K562 (cell line): ENCODE measurements around the gene FFAR1. TPM values are rescaled to one million over a fixed set of nuclear protein-coding genes. Genes with fewer than 3 reads are reported as not detected.

Source experiments
- ATAC-seq: fragments of 200-7000 bp; cut with Tn5 transposase; 3 replicates; pipeline ENCODE4 v1.9.1; 2020; ENCODE audit warnings: moderate library complexity
- BruUV-seq: library from RNA; stranded (reverse); fragments of 400-500 nt; replicated peaks from 2 replicates; lab custom pipeline; 2021; lab: Mats Ljungman, UMichigan
- CTCF ChIA-PET: fragments of 300-600 bp; formaldehyde crosslinking; extraction: SDS; loops from one replicate; lab custom pipeline; 2021; ENCODE audit warnings: low intra/inter-chr PET ratio; lab: Yijun Ruan, JAX
- POLR2A ChIA-PET: fragments of 300-600, 350-650 bp; sonication (Branson Sonifier 250); formaldehyde crosslinking; extraction: SDS; loops from one replicate; lab custom pipeline; 2021; ENCODE audit warnings: antibody characterized with exemption, inconsistent platforms; lab: Yijun Ruan, JAX
- DNase-seq, 4 experiments: peaks; one replicate each; pipeline versions ENCODE4 v3.0.0 to v3.0.0-alpha.2; 2011 to 2018; ENCODE audit warnings: low spot score in 3 of 4, mixed read lengths in 3 of 4; ENCODE audit errors: extremely low read depth in 1 of 4
- FAIRE-seq: peaks from 2 replicates; lab custom pipeline; 2011; peaks lifted over from hg19 to GRCh38; lab: Jason Lieb, UNC
- H2AFZ ChIP-seq: 2 replicates; pipeline ENCODE4 v1.6.0; 2011; ENCODE audit warnings: low read depth, low read length, control low read depth, inconsistent platforms
- H3K27ac ChIP-seq: fragments of 200-600 bp; 3 replicates; pipeline ENCODE4 v1.8.0; 2011; ENCODE audit warnings: low read depth, mild to moderate bottlenecking, control low read depth, inconsistent platforms, low read length, moderate library complexity, mixed read lengths; ENCODE audit errors: extremely low read depth
- H3K27me3 ChIP-seq, 2 experiments: fragments of 300-600 bp in 1 of 2; 2 replicates in 1 of 2; 3 replicates in 1 of 2; pipeline versions ENCODE4 v1.6.0 to v1.8.0; 2011; ENCODE audit warnings: inconsistent platforms in 2 of 2, low read length in 2 of 2, mild to moderate bottlenecking in 1 of 2, mixed read lengths in 1 of 2, moderate library complexity in 1 of 2; ENCODE audit not compliant: control insufficient read depth in 2 of 2, insufficient read depth in 2 of 2
- H3K36me3 ChIP-seq: fragments of 300-600 bp; 3 replicates; pipeline ENCODE4 v1.8.0; 2011; ENCODE audit warnings: mild to moderate bottlenecking, low read length, inconsistent platforms; ENCODE audit not compliant: control insufficient read depth, insufficient read depth
- H3K4me1 ChIP-seq, 2 experiments: fragments of 200-600 bp in 1 of 2; replicated peaks in 1 of 2; 2 replicates in 1 of 2; 3 replicates in 1 of 2; pipeline versions ENCODE4 v1.5.1 to v1.8.0; 2011; ENCODE audit warnings: inconsistent platforms in 2 of 2, low read length in 2 of 2, mild to moderate bottlenecking in 1 of 2, mixed read lengths in 1 of 2, moderate library complexity in 1 of 2; ENCODE audit not compliant: control insufficient read depth in 2 of 2, insufficient read depth in 2 of 2
- H3K4me2 ChIP-seq: 2 replicates; pipeline ENCODE4 v1.6.1; 2011; ENCODE audit warnings: low read length, control low read depth, inconsistent platforms, mixed read lengths; ENCODE audit not compliant: insufficient read depth
- H3K4me3 ChIP-seq: fragments of 200-600 bp; sonication (generic), shearing (Covaris generic); 2 replicates; pipeline ENCODE4 v1.5.1; 2016; ENCODE audit warnings: control low read depth, inconsistent platforms
- H3K79me2 ChIP-seq: fragments of 200-600 bp; 3 replicates; pipeline ENCODE4 v1.8.0; 2011; ENCODE audit warnings: low read length, inconsistent platforms; ENCODE audit not compliant: control insufficient read depth, insufficient read depth
- H3K9ac ChIP-seq, 2 experiments: 2 replicates each; pipeline versions ENCODE4 v1.6.0 to v1.6.1; 2011; ENCODE audit warnings: low read depth in 2 of 2, low read length in 2 of 2, control low read depth in 1 of 2, inconsistent platforms in 1 of 2, mild to moderate bottlenecking in 1 of 2, mixed read lengths in 1 of 2; ENCODE audit not compliant: insufficient read depth in 1 of 2
- H3K9me1 ChIP-seq: one replicate; pipeline ENCODE4 v1.6.0; 2011; ENCODE audit warnings: inconsistent platforms, mild to moderate bottlenecking, low read length, moderate library complexity; ENCODE audit not compliant: control insufficient read depth, insufficient read depth
- H3K9me3 ChIP-seq: replicated peaks from 2 replicates; pipeline ENCODE4 v1.5.1; 2011; ENCODE audit warnings: low read depth, low read length, inconsistent platforms; ENCODE audit not compliant: control insufficient read depth, insufficient read depth
- H4K20me1 ChIP-seq: replicated peaks from 2 replicates; pipeline ENCODE4 v1.6.1; 2011; ENCODE audit warnings: low read length, inconsistent platforms, mixed read lengths; ENCODE audit not compliant: control insufficient read depth, insufficient read depth
- ADNP ChIP-seq: fragments of 200-800 bp; sonication (Bioruptor generic); IDR thresholded peaks from 2 replicates; pipeline ENCODE4 v1.6.1; 2016; ENCODE audit warnings: missing genetic modification characterization, missing compliant biosample characterization
- RBM25 ChIP-seq: fragments of 200-400 bp; formaldehyde crosslinking; IDR thresholded peaks from 2 replicates; pipeline ENCODE4 v1.6.1; 2018; ENCODE audit warnings: low read length, low read depth, moderate library complexity; ENCODE audit not compliant: severe bottlenecking
- RCOR1 ChIP-seq, 2 experiments: IDR thresholded peaks; 2 replicates each; pipeline ENCODE4 v1.6.1; 2012; ENCODE audit warnings: low read depth in 2 of 2, low read length in 2 of 2, borderline replicate concordance in 1 of 2, improper control_type of control experiment in 1 of 2
- SREBF1 ChIP-seq: fragments of 150-350 bp; IDR thresholded peaks from 2 replicates; pipeline ENCODE4 v1.6.1; 2014; ENCODE audit warnings: antibody characterized with exemption, low read depth, low read length, borderline replicate concordance
- ZBTB26 ChIP-seq: fragments of 450-650 bp; formaldehyde crosslinking; IDR thresholded peaks from 2 replicates; pipeline ENCODE4 v1.4.0; 2022; ENCODE audit warnings: missing genetic modification characterization
- WGBS: fragments of 100-300 bp; shearing (Covaris generic); methylation state at CpG from one replicate; pipeline ENCODE4 v1.1.6; 2016; ENCODE audit warnings: low coverage, mixed read lengths; ENCODE audit not compliant: insufficient coverage; ENCODE audit errors: missing lambda C conversion rate; 5-methylcytosine and 5-hydroxymethylcytosine counted together
- in situ Hi-C: fragments of 300-500 bp; cut with MboI; formaldehyde crosslinking; loops from 4 replicates; pipeline ENCODE4 v1.15.0; 2018; ENCODE audit warnings: inconsistent platforms, mixed read lengths
- intact Hi-C: fragments of 100-400 bp; cut with micrococcal nuclease; formaldehyde crosslinking; loops from 2 replicates; pipeline ENCODE4 v1.14.2; 2022
- polyA plus RNA-seq, 8 experiments: library from polyadenylated mRNA; depleted of rRNA in 4 of 8; stranded (reverse) in 5 of 8; unstranded in 3 of 8; fragments of >200 nt; fragmentation: Nextera tagmentation in 2 of 8; fragmentation: Illumina TruSeq in 1 of 8; extraction: Ambion mirVana in 2 of 8; extraction: Trizol in 1 of 8; gene quantifications; 2 replicates each; pipeline versions ENCODE4 v1.2.1 to v1.2.3, GENCODE V29; 2011 to 2014; ENCODE audit warnings: inconsistent platforms in 1 of 8, missing spikeins in 1 of 8
- total RNA-seq, 7 experiments: library from RNA; depleted of rRNA in 6 of 7; stranded (reverse); fragments of >200 nt in 6 of 7; fragmentation: Illumina TruSeq in 2 of 7; extraction: Trizol in 2 of 7; gene quantifications; 2 replicates each; pipeline versions ENCODE4 v1.2.1 to v1.2.3, GENCODE V29; 2011 to 2021; ENCODE audit warnings: low replicate concordance in 1 of 7
- TF ChIP-seq, protein P1 (sequence below): fragments of 250-450 bp; sonication (Bioruptor Pico); IDR thresholded peaks from 2 replicates; pipeline ENCODE4 v1.5.0; 2022; ENCODE audit warnings: mild to moderate bottlenecking

Gene FFAR1
- total and polyA plus RNA-seq, 9 of the 15 experiments (the other 6 are each of a cell fraction or from before 2014, with no cell fraction given): not detected

DNA sequence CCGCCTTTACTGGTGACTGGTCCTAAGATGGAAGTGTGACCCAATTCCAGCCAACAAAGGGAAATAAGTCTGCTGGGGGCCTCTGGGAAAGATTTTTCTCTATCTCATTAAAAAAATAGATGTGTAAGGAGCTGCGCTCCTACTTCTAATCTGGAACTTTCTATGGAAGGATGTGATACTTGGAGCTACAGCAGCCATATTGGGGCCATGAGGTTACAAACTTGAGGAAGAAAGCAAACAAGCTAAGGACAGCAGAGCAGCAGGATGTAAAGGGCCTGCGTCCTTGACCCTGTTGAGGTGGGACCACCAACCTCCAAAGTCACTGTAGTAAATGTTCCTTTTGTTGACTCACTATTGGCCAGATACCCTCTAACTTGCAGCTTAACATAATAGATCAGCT, 30.7 kb downstream of the FFAR1 start:
- POLR2A ChIA-PET: interaction anchor here (0.7 to 1.2 kb wide), 2 partner anchors 13 to 15 kb away, joined by 3 to 4 read pairs; no protein-coding TSS in a partner anchor
- DNase-seq: no peak
- no peaks in the 10 kb centered on the region for H3K79me2 ChIP-seq
- peaks cover 23 to 34% of the 10 kb centered on the region in 2 experiments; a peak in 4 of 5 replicates for H3K4me1 ChIP-seq
- no peak for ATAC-seq
- in situ Hi-C loops: no loop called here
- 87% methylated on average over 3 of the region's 3 CpGs for WGBS
- H3K36me3 ChIP-seq: no peaks in the 10 kb centered on the region
- no peaks in the 10 kb centered on the region for H3K9me1 ChIP-seq
- no peak for FAIRE-seq
- intact Hi-C loops: no loop called here
- H2AFZ ChIP-seq: no peak overlapping the region
- TF ChIP-seq, protein P1, sequence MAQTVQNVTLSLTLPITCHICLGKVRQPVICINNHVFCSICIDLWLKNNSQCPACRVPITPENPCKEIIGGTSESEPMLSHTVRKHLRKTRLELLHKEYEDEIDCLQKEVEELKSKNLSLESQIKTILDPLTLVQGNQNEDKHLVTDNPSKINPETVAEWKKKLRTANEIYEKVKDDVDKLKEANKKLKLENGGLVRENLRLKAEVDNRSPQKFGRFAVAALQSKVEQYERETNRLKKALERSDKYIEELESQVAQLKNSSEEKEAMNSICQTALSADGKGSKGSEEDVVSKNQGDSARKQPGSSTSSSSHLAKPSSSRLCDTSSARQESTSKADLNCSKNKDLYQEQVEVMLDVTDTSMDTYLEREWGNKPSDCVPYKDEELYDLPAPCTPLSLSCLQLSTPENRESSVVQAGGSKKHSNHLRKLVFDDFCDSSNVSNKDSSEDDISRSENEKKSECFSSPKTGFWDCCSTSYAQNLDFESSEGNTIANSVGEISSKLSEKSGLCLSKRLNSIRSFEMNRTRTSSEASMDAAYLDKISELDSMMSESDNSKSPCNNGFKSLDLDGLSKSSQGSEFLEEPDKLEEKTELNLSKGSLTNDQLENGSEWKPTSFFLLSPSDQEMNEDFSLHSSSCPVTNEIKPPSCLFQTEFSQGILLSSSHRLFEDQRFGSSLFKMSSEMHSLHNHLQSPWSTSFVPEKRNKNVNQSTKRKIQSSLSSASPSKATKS (CRISPR knock-in tag): no peak
- TF ChIP-seq ADNP (0 out of 2 replicates have a peak, but pooled peaks have one; percentile 34), ZBTB26 (CRISPR knock-in tag) (no peak), SREBF1 (no peak), RBM25 (peak; percentile 98), RCOR1 (IDR thresholded peaks at IDR 0.05; ENCODE audit: borderline replicate concordance in 1 of 2, low read depth in 2 of 2, low read length in 2 of 2) (peak in 1 of 2 experiments; percentile 12; a peak in 1 of 4 replicates)
- H3K9ac ChIP-seq: no peak overlapping the region
- no peak overlapping the region for H3K4me3 ChIP-seq
- CTCF ChIA-PET: no interaction called here
- H3K27me3 ChIP-seq: peaks cover 0 to under 1% of the 10 kb centered on the region in 2 experiments; a peak in 1 of 5 replicates
- no peak overlapping the region for H3K27ac ChIP-seq
- no peak overlapping the region for H3K4me2 ChIP-seq
- H4K20me1 ChIP-seq: no peaks in the 10 kb centered on the region
- no TSS peak for BruUV-seq
- H3K9me3 ChIP-seq: no peaks in the 10 kb centered on the region; the same call in 1 of the 2 replicates
